HCT116 (cell line): ENCODE measurements around the gene RGS17.

Source experiments
- CEBPB ChIP-seq: IDR thresholded peaks from 2 replicates; pipeline ENCODE4 v1.6.1; 2012; ENCODE audit warnings: low read depth
- EZH2phosphoT487 ChIP-seq: fragments of 200-600 bp; IDR thresholded peaks from 2 replicates; pipeline ENCODE4 v1.6.1; 2018; ENCODE audit warnings: antibody characterized with exemption, borderline replicate concordance
- FOSL1 ChIP-seq: IDR thresholded peaks from 2 replicates; pipeline ENCODE4 v1.6.1; 2012; ENCODE audit warnings: low read depth
- POLR2A ChIP-seq: IDR thresholded peaks from 2 replicates; pipeline ENCODE4 v1.7.0; 2011; ENCODE audit warnings: borderline replicate concordance; ENCODE audit not compliant: insufficient read depth, insufficient read length; ENCODE audit errors: extremely low read depth
- POLR2AphosphoS5 ChIP-seq: IDR thresholded peaks from 2 replicates; pipeline ENCODE4 v1.6.1; 2011; ENCODE audit warnings: mild to moderate bottlenecking, low read depth, low read length, moderate library complexity
- YY1 ChIP-seq: IDR thresholded peaks from 2 replicates; pipeline ENCODE4 v1.6.1; 2011; ENCODE audit warnings: low read length, low read depth, moderate library complexity, mild to moderate bottlenecking; ENCODE audit not compliant: insufficient replicate concordance; ENCODE audit errors: extremely low read depth
- TF ChIP-seq, protein P1 (sequence below): IDR thresholded peaks from 2 replicates; pipeline ENCODE4 v1.6.1; 2012; ENCODE audit warnings: low read depth
- TF ChIP-seq, protein P2 (sequence below), 3 experiments: fragments of 200-600 bp in 1 of 3; sonication (generic) in 1 of 3; IDR thresholded peaks in 2 of 3; conservative IDR thresholded peaks in 1 of 3; 2 replicates each; pipeline ENCODE4 v1.5.1; 2012 to 2017; ENCODE audit warnings: low read depth in 2 of 3, low read length in 2 of 3, antibody characterized with exemption in 1 of 3, borderline replicate concordance in 1 of 3, control low read depth in 1 of 3, mild to moderate bottlenecking in 1 of 3, mixed read lengths in 1 of 3, mixed run types in 1 of 3, moderate library complexity in 1 of 3; ENCODE audit not compliant: insufficient read depth in 1 of 3
- TF ChIP-seq, protein P3 (sequence below): IDR thresholded peaks from 2 replicates; pipeline ENCODE4 v1.6.1; 2012
- TF ChIP-seq, protein P4 (sequence below): IDR thresholded peaks from 2 replicates; pipeline ENCODE4 v1.6.1; 2011; ENCODE audit warnings: mild to moderate bottlenecking, low read length, moderate library complexity; ENCODE audit not compliant: insufficient replicate concordance; ENCODE audit errors: extremely low read depth

DNA sequence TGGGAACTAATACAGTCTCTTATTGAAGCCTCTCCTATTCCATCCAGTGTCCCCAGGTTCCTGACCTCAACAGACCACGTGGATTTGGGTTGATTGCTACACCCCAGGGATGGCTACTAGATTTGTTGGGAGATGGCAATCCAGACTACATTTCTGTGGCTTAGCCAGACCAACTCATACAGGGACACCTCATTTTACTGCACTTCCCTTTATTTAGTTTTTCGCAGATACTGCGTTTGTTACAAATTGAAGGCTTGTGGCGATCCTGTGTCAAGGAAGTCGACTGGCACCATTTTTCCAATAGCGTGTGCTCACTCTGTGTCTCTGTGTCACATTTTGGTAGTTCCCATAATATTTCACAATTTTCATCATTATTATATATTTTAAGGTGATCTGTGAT, 118.2 kb downstream of the RGS17 start:
- TF ChIP-seq, protein P1, sequence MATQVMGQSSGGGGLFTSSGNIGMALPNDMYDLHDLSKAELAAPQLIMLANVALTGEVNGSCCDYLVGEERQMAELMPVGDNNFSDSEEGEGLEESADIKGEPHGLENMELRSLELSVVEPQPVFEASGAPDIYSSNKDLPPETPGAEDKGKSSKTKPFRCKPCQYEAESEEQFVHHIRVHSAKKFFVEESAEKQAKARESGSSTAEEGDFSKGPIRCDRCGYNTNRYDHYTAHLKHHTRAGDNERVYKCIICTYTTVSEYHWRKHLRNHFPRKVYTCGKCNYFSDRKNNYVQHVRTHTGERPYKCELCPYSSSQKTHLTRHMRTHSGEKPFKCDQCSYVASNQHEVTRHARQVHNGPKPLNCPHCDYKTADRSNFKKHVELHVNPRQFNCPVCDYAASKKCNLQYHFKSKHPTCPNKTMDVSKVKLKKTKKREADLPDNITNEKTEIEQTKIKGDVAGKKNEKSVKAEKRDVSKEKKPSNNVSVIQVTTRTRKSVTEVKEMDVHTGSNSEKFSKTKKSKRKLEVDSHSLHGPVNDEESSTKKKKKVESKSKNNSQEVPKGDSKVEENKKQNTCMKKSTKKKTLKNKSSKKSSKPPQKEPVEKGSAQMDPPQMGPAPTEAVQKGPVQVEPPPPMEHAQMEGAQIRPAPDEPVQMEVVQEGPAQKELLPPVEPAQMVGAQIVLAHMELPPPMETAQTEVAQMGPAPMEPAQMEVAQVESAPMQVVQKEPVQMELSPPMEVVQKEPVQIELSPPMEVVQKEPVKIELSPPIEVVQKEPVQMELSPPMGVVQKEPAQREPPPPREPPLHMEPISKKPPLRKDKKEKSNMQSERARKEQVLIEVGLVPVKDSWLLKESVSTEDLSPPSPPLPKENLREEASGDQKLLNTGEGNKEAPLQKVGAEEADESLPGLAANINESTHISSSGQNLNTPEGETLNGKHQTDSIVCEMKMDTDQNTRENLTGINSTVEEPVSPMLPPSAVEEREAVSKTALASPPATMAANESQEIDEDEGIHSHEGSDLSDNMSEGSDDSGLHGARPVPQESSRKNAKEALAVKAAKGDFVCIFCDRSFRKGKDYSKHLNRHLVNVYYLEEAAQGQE, result no peak
- TF ChIP-seq YY1, result no peak
- no peak for TF ChIP-seq POLR2A
- TF ChIP-seq, protein P2, sequence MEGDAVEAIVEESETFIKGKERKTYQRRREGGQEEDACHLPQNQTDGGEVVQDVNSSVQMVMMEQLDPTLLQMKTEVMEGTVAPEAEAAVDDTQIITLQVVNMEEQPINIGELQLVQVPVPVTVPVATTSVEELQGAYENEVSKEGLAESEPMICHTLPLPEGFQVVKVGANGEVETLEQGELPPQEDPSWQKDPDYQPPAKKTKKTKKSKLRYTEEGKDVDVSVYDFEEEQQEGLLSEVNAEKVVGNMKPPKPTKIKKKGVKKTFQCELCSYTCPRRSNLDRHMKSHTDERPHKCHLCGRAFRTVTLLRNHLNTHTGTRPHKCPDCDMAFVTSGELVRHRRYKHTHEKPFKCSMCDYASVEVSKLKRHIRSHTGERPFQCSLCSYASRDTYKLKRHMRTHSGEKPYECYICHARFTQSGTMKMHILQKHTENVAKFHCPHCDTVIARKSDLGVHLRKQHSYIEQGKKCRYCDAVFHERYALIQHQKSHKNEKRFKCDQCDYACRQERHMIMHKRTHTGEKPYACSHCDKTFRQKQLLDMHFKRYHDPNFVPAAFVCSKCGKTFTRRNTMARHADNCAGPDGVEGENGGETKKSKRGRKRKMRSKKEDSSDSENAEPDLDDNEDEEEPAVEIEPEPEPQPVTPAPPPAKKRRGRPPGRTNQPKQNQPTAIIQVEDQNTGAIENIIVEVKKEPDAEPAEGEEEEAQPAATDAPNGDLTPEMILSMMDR (IDR thresholded peaks at IDR 0.05 in 2 of 3, conservative IDR thresholded peaks at IDR 0.05 in 1 of 3; ENCODE audit: borderline replicate concordance in 1 of 3, insufficient read depth in 1 of 3, low read depth in 2 of 3, low read length in 2 of 3), result no peak
- TF ChIP-seq, protein P3, sequence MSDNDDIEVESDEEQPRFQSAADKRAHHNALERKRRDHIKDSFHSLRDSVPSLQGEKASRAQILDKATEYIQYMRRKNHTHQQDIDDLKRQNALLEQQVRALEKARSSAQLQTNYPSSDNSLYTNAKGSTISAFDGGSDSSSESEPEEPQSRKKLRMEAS, result no peak
- TF ChIP-seq, protein P4, sequence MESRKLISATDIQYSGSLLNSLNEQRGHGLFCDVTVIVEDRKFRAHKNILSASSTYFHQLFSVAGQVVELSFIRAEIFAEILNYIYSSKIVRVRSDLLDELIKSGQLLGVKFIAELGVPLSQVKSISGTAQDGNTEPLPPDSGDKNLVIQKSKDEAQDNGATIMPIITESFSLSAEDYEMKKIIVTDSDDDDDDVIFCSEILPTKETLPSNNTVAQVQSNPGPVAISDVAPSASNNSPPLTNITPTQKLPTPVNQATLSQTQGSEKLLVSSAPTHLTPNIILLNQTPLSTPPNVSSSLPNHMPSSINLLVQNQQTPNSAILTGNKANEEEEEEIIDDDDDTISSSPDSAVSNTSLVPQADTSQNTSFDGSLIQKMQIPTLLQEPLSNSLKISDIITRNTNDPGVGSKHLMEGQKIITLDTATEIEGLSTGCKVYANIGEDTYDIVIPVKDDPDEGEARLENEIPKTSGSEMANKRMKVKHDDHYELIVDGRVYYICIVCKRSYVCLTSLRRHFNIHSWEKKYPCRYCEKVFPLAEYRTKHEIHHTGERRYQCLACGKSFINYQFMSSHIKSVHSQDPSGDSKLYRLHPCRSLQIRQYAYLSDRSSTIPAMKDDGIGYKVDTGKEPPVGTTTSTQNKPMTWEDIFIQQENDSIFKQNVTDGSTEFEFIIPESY, result no peak
- TF ChIP-seq POLR2AphosphoS5, result no peak
- TF ChIP-seq FOSL1, result no peak
- TF ChIP-seq CEBPB, result no peak
- TF ChIP-seq EZH2phosphoT487, result no peak
